Hindlimb muscle (tissue), 1 donor: ENCODE measurements around the gene HSD17B1. TPM values are rescaled to one million over a fixed set of nuclear protein-coding genes. Genes with fewer than 3 reads are reported as not detected.

Experiments
- DNase-seq: peaks from one replicate; pipeline ENCODE4 v3.0.0-alpha.2; 2013
- polyA plus RNA-seq: library from polyadenylated mRNA; unstranded; fragments of 120-200 nt; gene quantifications from one replicate; pipeline ENCODE4 v1.2.1, GENCODE V29; 2013; ENCODE audit not compliant: insufficient read length

Gene HSD17B1
- polyA plus RNA-seq, 1 donor = 3.3 TPM

DNA sequence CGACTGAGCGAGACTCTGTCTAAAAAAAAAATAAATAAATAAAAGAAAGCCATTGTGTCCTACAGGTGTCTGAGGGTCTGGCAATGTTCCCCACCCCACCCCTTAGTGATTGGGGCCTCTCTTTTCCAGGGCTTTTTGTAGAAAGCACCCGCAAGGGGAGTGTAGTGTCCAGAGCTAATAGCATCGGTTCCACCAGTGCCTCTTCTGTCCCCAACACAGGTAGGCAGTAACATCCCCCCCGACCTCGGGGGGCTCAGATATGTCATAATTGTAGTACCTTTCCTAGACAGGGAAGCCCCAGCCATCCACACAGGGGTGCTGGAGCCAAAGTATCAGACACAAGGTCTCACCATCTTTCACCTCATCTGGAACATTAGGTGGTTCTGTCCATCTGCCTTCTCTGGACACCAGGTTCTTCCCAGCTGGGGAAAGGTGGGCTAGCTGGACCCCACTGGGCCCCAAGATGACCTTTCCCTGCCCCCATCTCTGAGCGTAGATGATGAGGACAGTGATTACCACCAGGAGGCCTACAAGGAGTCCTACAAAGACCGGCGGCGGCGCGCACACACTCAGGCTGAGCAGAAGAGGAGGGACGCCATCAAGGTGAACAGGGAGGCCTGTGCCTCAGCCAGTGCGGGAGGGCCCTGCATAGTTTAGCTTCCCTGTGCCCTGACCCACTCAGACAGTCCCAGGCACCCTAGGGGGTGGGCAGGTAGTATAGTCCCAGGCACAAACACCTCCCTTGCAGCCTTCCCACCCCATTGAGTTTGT is 15.8 kb downstream of the HSD17B1 start:
- no peak for DNase-seq

DNA sequence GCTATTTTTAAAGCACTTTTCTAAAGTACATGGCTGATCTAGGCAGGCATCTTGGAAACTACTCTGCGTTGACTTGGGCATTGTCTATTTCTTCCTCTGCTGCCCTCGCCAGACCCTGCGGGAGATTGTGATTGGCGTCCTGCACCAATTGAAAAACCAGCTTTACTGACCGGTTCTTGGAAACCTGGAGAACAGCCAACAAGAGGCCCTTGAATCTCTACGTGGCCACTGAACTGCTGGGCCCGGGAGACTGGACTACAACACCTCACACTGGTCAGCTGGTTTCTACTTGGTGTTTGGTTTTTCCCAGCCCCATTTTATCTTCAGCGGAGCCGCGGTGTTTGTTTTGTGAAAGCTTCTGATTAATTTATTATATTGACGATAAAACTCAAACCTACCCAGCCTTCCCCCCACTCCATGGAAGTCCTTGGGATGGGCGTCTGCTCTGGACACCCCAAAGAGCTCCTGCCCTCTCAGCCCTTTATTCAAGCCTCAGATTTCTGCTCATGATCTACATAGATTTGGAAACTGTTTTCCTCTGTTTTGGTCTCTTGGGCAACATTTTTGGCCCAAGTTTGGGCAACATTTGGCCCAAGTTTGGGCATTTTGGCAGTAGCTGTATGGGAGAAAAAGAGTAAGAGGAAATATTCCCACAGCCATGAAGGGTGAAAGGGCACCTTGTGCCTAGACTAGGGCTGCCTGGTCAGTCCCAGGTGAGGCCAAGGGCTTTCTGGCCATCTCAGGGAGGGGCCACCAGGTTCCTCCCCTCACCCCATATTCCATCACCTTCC is 18.9 kb downstream of the HSD17B1 start:
- no peak for DNase-seq

DNA sequence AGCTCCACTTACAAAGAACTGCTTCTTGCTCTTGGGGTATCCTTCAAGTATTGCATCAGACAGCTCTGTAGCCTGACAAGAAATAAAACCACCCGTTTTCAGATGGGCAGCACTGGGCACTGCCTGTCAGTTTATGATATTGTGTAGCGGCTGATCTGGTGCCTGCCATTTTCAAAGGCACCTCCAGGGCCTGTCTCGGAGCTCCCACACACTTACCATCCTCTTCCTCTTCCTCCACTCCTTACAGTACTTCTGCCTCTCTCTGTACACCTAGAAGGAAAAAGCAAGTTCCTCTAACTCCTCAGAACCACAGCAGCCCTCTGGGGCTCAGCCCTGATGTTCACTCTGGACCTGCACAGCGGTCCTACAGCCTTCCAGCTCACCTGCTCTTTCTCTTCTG is 20.4 kb downstream of the HSD17B1 start:
- DNase-seq = no peak

DNA sequence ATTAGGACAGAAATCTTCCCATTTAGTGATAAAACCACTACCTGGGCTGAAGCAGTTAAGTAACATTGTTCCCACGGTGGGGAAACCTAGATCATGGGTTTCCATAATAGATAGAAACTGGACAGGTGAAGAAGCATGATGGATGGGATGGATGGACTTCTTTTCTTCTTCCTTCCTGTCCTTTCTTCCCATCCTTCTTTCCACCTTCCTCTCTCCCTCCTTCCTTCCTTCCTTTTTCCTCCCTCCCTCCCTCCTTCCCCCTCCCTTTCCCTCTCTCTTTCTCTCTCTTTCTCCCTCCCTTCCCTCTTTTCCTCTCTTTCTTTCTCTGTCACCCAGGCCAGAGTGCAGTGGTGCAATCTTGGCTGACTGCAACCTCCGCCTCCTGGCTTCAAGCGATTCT is 21.7 kb downstream of the HSD17B1 start:
- no peak for DNase-seq

DNA sequence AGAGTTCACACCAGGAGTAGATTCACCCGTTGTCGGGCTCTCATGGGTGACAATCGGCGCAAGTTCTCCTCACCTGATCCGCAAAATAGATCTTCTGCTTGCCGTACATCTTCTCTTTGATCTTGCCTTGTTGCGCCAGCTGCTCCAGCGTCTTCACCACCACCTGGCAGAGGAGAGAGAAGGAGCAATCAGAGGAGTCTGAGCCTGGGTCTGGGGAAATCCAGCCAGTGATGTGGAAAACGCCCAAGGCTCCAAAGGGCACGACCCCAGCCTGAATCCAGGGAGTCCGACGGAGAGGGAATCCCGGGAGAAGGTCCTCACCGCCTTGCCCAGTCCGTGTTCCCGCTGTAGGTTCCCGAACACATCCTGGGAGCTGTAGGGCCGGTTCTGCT is 24.4 kb downstream of the HSD17B1 start:
- DNase-seq = no peak

DNA sequence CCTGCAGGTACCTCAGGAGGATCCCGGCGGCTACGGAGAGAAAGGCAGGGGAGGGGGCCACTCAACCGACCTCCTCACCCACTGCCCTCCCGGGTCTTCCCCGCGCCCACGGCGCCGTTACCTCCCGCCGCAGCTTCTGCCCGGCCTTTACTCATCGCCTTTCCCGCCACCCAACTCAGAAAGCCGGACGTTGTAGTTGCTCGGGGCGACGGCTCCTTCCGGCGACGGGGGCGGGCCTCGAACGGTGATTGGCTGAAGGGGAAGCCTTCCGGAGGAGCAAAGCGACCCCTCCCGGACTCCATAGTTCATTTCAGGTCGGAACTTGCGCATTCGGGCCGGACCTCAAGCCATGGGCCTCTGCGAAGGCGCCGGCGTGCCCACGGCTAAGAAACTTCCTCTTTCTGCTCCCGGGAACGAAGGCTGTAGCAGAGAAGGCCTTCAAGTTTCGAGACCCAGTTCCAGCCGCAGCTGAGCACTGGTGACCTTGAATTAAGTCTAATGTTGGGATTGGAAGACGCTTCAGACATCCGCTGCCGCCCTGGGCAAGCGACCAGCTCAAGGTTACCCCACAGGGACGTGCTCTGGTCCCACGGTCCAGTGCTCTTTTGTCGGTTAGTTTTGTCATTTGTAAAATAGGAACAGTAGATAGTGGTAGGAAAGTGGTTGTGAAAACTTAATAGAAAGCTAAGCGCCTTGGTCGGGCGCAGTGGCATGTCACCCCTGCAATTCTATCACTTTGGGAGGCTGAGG is 25.0 kb downstream of the HSD17B1 start, which contains the start of gene PSMC3IP:
PSMC3IP (minus strand) TSS at position 198 of the 750 bp plus-strand sequence; CDS start at position 155, 43 bp downstream.
- DNase-seq = peak; percentile 95

DNA sequence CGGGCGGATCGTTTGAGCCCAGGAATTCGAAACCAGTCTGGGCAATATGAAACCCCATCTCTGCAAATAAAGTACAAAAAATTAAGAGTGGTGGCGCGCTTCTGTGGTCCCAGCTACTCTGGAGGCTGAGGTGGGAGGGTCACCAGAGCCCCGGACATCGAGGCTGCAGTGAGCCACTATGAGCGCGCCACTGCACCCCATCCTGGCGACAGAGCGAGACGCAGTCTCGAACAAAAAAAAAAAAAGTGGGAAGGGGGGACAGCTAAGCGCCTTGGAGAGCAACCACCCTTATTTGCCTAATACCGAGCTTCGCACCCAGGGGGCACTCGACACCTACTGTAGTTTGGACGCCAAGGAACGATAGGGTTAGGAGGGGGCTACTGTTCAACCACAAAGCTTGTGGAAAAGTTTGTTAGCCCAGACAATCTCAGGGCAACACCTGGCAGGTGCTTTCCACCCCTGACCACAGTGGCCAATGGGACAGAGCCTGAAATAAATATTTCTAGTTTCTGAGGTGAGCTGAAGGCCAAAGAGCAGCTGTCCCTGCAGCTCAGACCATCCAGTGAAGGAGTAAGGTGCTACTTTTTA is 25.7 kb downstream of the HSD17B1 start:
- peak; percentile 65 for DNase-seq

DNA sequence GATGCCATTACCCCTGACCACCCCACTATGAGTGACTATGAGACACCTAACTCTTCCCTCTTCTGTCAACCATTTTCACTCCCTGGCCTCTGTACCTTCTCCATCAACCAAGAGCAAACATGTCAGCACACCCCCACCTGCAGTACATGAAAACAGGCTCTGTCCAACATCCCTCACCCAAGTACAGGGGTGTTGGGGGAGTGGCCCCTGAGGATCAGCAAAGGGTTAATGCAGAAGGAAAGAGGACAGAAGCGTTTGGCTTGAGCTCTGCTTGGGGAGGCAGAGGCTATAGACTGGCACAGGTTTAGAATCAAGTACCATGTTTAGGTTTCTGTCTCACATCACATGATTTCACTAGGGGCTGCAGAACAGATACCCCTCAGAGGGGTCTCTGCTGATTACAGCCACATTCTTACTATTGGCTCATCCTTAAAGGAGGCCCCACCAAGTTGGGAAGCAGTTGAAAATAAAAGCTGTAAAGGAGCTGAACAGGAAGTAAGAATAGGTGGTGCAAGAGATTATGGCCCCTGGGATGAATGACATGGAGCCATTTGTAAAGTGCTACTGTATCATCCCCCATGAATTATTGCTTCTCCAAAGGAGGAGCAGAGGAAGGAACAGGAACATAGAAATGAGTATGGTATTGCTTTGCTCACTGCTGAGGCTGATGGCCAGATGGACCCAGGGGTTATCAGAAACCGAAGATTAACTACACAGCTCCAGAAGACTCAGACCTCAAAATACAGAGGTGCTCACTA is 27.2 kb downstream of the HSD17B1 start:
- no peak for DNase-seq

DNA sequence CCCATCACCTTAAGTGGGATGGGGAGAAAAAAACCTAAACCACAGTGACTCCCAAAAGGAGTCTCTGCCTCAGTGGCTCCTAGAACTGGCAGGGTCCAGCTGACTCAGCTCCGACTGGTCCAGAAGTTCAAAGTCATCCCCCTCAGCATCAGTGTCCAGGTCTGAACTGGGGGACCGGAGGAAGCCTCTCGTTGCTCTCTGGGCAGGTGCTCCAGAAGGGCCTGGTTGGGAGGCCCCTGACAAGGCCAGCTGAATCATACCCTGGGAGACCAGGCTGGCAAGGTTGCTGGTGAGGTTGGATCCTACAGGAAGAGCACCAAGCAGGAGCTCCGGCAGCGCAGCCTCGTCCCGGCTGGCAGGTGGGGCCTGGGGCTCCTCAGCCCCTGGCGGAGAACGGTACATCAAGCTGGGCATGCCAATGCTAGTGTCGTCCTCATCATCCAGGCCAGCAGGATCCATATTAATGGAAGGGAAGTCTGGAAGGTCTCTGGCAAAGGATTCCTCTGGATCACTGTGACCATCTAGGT is 29.1 kb downstream of the HSD17B1 start:
- DNase-seq = no peak

DNA sequence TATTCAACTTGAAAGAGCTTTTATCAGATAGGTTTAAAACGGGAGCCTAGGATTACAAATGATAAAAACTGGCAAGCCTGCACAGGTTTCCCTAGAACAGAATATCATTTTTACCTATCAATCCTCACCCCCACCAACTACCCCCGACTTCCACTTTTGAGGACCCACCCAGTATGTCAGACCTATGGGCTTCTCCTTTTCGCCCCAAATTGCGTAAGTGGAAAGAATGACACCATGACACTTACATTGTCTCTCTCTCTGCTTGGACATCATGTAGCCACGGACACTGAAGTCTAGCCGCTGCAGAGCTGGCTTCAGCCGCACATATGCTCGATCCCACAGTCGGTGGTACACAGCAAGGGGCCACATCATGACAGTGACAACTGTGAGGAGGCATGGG is 32.2 kb downstream of the HSD17B1 start:
- DNase-seq = no peak

DNA sequence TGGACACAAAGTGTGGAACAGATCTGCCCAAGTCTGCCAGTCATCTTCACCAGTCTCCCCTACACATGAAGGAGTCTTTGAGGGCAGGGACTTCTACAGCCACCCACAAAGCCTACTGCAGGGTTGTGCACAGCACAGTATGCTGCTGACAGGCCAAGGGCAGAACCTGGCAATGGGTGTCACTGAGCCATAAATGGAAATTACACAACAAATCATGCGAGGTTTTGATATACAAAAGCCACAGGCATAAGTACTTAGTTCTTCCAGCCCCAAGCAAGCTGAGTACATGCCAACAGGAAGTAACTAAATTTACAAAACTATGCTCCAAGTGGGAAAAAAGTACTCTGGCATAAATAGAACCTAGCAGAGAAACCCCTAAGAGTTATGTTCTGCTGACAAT is 32.6 kb downstream of the HSD17B1 start:
- no peak for DNase-seq

DNA sequence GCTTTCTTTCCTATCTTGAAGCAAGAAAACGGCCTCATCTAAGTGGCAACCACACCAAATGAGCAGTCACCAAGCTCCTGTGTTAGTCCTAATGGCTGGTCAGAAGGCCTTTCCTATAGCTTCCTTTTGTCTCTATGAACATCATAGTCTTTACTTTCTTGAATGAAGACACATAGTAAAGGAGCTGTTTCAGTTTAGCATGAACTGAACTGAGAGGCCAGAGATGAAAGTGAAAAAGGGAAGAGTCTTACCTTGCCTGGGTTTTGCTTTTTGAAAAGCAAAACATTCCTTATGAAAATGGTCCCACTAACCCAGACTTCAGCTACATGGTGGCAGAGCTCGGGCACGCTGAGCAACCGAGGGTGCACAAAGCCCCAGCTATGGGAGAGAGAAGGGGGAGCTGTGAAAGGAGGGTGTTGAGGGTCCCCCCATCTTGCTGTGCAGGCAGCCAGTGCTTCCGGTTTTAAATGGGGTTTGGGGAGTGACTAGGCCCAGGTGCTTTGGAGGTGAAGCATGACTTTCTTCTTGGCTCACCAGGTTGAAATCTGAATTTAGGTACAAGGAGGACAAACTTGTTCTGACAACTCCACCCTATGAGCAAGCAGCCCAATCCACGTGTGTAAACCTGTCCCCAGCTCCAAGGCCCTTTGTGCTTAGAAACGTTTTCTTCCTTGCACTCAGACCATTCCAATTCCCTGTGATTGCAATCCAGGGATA is 33.9 kb downstream of the HSD17B1 start:
- no peak for DNase-seq

DNA sequence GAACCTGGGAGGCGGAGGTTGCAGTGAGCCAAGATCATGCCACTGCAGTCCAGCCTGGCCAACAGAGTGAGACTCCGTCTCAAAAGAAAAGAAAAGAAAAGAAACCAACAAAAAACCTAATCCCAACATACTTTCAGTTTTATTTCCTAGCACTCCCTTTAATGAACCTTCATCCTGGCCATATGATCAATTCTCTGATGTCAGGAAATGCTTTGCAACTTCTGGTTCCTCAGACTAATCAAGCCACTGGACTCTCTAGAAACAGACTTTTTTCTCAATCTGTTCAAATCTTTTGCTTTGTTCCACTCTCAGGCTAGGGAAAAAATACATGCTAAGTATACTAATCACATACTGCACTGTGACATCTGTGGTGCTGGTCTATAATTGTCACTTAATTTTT is 38.2 kb downstream of the HSD17B1 start:
- no peak for DNase-seq

DNA sequence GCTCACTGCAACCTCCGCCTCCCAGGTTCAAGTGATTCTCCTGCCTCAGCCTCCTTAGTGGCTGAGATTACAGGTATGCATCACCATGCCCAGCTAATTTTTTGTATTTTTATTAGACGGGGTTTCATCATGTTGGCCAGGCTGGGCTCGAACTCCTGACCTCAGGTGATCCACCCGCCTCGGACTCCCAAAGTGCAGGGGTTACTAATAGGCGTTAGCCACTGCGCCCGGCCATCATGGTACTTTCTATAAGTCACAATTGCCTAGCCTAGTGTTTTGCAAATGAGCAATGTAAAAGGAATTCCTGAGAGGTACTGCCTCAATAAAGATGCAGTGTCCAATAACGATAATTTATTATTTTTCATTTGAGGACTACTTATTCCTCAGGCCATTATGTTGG is 38.7 kb downstream of the HSD17B1 start:
- DNase-seq = no peak

DNA sequence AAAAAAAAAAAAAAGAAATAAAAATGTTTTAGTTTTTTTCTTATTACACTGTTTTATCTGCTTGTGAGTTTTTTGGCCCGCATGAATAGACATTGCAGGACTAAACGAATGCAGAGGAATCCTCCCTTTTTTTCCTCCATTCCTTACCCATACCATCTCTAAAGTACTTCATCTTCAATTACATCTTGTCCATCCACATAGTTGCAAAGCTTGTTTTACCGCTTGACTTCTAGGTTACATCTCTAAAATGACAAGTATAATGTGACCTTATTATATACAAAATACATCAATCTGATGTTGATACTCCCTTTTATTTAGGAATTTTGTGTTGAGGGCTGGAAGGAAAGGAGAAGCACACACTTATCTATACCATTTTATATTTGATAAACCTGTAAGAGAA is 43.7 kb downstream of the HSD17B1 start:
- no peak for DNase-seq

DNA sequence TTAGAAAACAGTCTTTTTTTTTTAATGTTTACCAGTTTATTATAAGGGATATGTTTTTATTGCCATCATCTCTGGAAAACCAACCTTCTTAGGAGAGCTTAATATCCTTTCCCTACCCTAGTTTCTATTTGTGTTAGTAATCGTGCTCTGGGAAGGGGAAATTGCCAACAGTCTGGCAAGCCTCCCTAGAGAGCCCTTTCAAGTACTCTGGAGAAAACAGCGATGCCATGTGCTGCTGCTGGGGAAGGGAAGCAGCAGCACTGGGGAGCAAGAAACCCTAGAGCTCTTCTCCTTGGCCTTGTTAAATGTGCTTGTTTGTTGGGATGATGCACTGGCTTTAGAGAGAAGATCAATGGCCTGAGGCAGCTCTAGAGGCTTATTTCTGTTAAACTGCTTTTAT is 46.2 kb downstream of the HSD17B1 start:
- no peak for DNase-seq

DNA sequence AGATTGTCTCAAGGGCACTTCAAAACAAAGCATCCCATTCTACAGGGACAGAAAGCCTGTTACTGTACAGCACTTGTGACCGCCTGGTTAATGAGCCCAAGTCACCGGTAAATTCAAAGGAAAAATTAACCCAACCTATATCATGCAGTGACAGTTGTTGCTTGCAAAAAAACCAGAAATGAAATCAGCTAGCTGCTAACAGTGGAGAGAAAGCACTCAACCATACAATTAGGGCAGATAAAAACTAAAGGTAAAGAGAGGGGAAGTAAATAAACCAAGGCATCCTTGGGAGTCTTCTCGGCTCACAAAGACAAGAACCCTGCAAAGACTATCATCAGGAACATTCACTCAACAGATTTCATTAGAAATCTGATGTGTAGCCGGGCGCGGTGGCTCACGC is 50.6 kb downstream of the HSD17B1 start:
- no peak for DNase-seq
